Thymus (tissue), 11 donors: ENCODE measurements around the gene ZSCAN5A. TPM values are rescaled to one million over a fixed set of nuclear protein-coding genes. Genes with fewer than 3 reads are reported as not detected.

ENCODE experiments used
- DNase-seq, 9 donors: peaks; one replicate each; pipeline ENCODE4 v3.0.0-alpha.2; 2013; ENCODE audit warnings: low spot score in 9 of 9, low read depth in 6 of 9, missing footprints in 1 of 9
- H3K27ac ChIP-seq, 2 donors: one replicate each; pipeline ENCODE4 v1.5.1; 2013; ENCODE audit warnings: control low read depth in 1 of 2, low read depth in 1 of 2, low read length in 1 of 2, mild to moderate bottlenecking in 1 of 2, moderate library complexity in 1 of 2
- H3K27me3 ChIP-seq, 2 donors: one replicate each; pipeline ENCODE4 v1.5.1; 2013; ENCODE audit warnings: low read length in 1 of 2; ENCODE audit not compliant: control insufficient read depth in 2 of 2, insufficient read depth in 1 of 2
- H3K36me3 ChIP-seq, 2 donors: one replicate each; pipeline ENCODE4 v1.5.1; 2013; ENCODE audit warnings: low read length in 1 of 2, mild to moderate bottlenecking in 1 of 2, moderate library complexity in 1 of 2; ENCODE audit not compliant: control insufficient read depth in 2 of 2, insufficient read depth in 2 of 2
- H3K4me1 ChIP-seq, 2 donors: one replicate each; pipeline ENCODE4 v1.5.1; 2013; ENCODE audit warnings: low read length in 2 of 2; ENCODE audit not compliant: control insufficient read depth in 2 of 2, insufficient read depth in 2 of 2
- H3K4me3 ChIP-seq, 2 donors: one replicate each; pipeline ENCODE4 v1.5.1; 2013; ENCODE audit warnings: low read length in 2 of 2, control low read depth in 1 of 2, mild to moderate bottlenecking in 1 of 2
- H3K9me3 ChIP-seq, 2 donors: one replicate each; pipeline ENCODE4 v1.5.1; 2013; ENCODE audit warnings: low read length in 1 of 2, mild to moderate bottlenecking in 1 of 2; ENCODE audit not compliant: control insufficient read depth in 2 of 2, insufficient read depth in 1 of 2
- WGBS: extraction: QIAGEN DNeasy Blood & Tissue Kit; methylation state at CpG from one replicate; pipeline ENCODE4 v1.1.7; 2013; 5-methylcytosine and 5-hydroxymethylcytosine counted together
- polyA plus RNA-seq: library from polyadenylated mRNA; stranded (reverse); fragments of 200-250 nt; gene quantifications from one replicate; pipeline ENCODE4 v1.2.3, GENCODE V29; 2013
- total RNA-seq: library from RNA; stranded (reverse); fragments of 120-200 nt; gene quantifications from one replicate; pipeline ENCODE4 v1.2.4, GENCODE V29; 2013
- donor health status: healthy.

Gene ZSCAN5A
- total and polyA plus RNA-seq, 2 donors = 4.9 to 7.4 TPM

- H3K36me3 ChIP-seq = no peaks in the 10 kb centered on the region
- H3K4me1 ChIP-seq = no peaks in the 10 kb centered on the region
- WGBS = 94% methylated on average over 8 of the region's 8 CpGs
- H3K27ac ChIP-seq = no peak overlapping the region
- no peak for DNase-seq
- H3K9me3 ChIP-seq = no peaks in the 10 kb centered on the region
- no peak overlapping the region for H3K4me3 ChIP-seq
- no peaks in the 10 kb centered on the region for H3K27me3 ChIP-seq
Observed at GRCh38 chr19:56321254-56321988, 6.8 kb upstream of the ZSCAN5A start.

GRCh38 chr19:56319991-56320390 is 5.4 kb upstream of the ZSCAN5A start:
- H3K4me3 ChIP-seq = no peak overlapping the region
- 81% methylated on average over 3 of the region's 3 CpGs for WGBS
- no peaks in the 10 kb centered on the region for H3K27me3 ChIP-seq
- H3K9me3 ChIP-seq = no peaks in the 10 kb centered on the region
- DNase-seq = no peak
- H3K36me3 ChIP-seq = no peaks in the 10 kb centered on the region
- H3K27ac ChIP-seq = no peak overlapping the region
- H3K4me1 ChIP-seq = peaks cover 5 to 6% of the 10 kb centered on the region in 2 donors

GRCh38 chr19:56317749-56318148 is 3.1 kb upstream of the ZSCAN5A start:
- no peaks in the 10 kb centered on the region for H3K27me3 ChIP-seq
- H3K36me3 ChIP-seq = no peaks in the 10 kb centered on the region
- no peak for DNase-seq
- no peak overlapping the region for H3K27ac ChIP-seq
- no peaks in the 10 kb centered on the region for H3K9me3 ChIP-seq
- H3K4me3 ChIP-seq = no peak overlapping the region
- 94% methylated on average over 2 of the region's 2 CpGs for WGBS
- H3K4me1 ChIP-seq = peaks cover 10 to 11% of the 10 kb centered on the region in 2 donors

- H3K4me3 ChIP-seq = no peak overlapping the region
- H3K36me3 ChIP-seq = no peaks in the 10 kb centered on the region
- 77% methylated on average over 5 of the region's 5 CpGs for WGBS
- no peaks in the 10 kb centered on the region for H3K27me3 ChIP-seq
- DNase-seq = no peak
- no peak overlapping the region for H3K27ac ChIP-seq
- H3K4me1 ChIP-seq = peaks cover 12% of the 10 kb centered on the region in 2 donors
- H3K9me3 ChIP-seq = no peaks in the 10 kb centered on the region
Observed at GRCh38 chr19:56316728-56317127, 2.1 kb upstream of the ZSCAN5A start.

- Histone ChIP-seq H3K27ac (peak overlapping the region; percentile 96 to 99), H3K4me3 (peak overlapping the region; percentile 86 to 94), H3K36me3 (no peaks in the 10 kb centered on the region), H3K9me3 (no peaks in the 10 kb centered on the region), H3K4me1 (peaks cover 12% of the 10 kb centered on the region in 2 donors), H3K27me3 (no peaks in the 10 kb centered on the region)
- DNase-seq = peak in 8 of 9 donors; percentile 94 to 99 (median 97)
- WGBS = 3% methylated on average over 37 of the region's 37 CpGs
Observed at GRCh38 chr19:56315077-56315828, 614 bp upstream of the ZSCAN5A start.

GRCh38 chr19:56314018-56314380 is 640 bp downstream of the ZSCAN5A start:
- peak overlapping the region; percentile 86 to 94 for H3K4me3 ChIP-seq
- H3K27me3 ChIP-seq = no peaks in the 10 kb centered on the region
- WGBS = 2% methylated on average over 9 of the region's 9 CpGs
- H3K36me3 ChIP-seq = no peaks in the 10 kb centered on the region
- DNase-seq = peak in 2 of 9 donors; percentile 10 to 15
- H3K4me1 ChIP-seq = peaks cover 12% of the 10 kb centered on the region in 2 donors
- H3K27ac ChIP-seq = peak overlapping the region; percentile 96 to 99
- H3K9me3 ChIP-seq = no peaks in the 10 kb centered on the region

GRCh38 chr19:56312787-56313657 is 1.6 kb downstream of the ZSCAN5A start:
- H3K27ac ChIP-seq = no peak overlapping the region

GRCh38 chr19:56312342-56312741 is 2.3 kb downstream of the ZSCAN5A start:
- no peak overlapping the region for H3K27ac ChIP-seq
- 71% methylated on average over 4 of the region's 4 CpGs for WGBS
- H3K36me3 ChIP-seq = no peaks in the 10 kb centered on the region
- no peak overlapping the region for H3K4me3 ChIP-seq
- DNase-seq = peak in 1 of 9 donors; percentile 16
- no peaks in the 10 kb centered on the region for H3K9me3 ChIP-seq
- peaks cover 12% of the 10 kb centered on the region in 2 donors for H3K4me1 ChIP-seq
- no peaks in the 10 kb centered on the region for H3K27me3 ChIP-seq

More at GRCh38 chr19:56312787-56313657, 1.6 kb downstream of the ZSCAN5A start:
- no peak overlapping the region for H3K4me3 ChIP-seq
- H3K36me3 ChIP-seq = no peaks in the 10 kb centered on the region
- peaks cover 12% of the 10 kb centered on the region in 2 donors for H3K4me1 ChIP-seq
- no peak for DNase-seq
- H3K9me3 ChIP-seq = no peaks in the 10 kb centered on the region
- WGBS = 95% methylated on average over 10 of the region's 10 CpGs
- H3K27me3 ChIP-seq = no peaks in the 10 kb centered on the region
